Muscle of leg (tissue), 9 donors: ENCODE measurements around the gene BARX1. TPM values are rescaled to one million over a fixed set of nuclear protein-coding genes. Genes with fewer than 3 reads are reported as not detected.

Experiments used
- polyA plus RNA-seq, 8 donors: library from polyadenylated mRNA; unstranded; fragments of 120-200 nt; gene quantifications; one replicate each; pipeline versions ENCODE4 v1.2.1 to v1.2.3, GENCODE V29; 2013; ENCODE audit warnings: inconsistent platforms in 1 of 8, low replicate concordance in 1 of 8; ENCODE audit not compliant: insufficient read length in 8 of 8, insufficient read depth in 1 of 8
- total RNA-seq: library from RNA; stranded (reverse); fragments of 120-200 nt; gene quantifications from one replicate; pipeline ENCODE4 v1.2.4, GENCODE V29; 2013

BARX1 gene
- total and polyA plus RNA-seq, 9 donors = 0.09 to 0.19 (median 0.18) TPM; not detected in 6

Other genes starting within 250 kb of the BARX1 start
- 9.0 TPM for gene PTPDC1, start 129.1 kb upstream of the BARX1 start, total RNA-seq
- 1 to 10 TPM; 6.2 to 8.5 (median 6.9) TPM for gene PTPDC1, start 129.1 kb upstream of the BARX1 start, polyA plus RNA-seq